ENCODE measurements around the gene CCNA2.
A peak's percentile ranks its signal among the peaks of the same experiment; 100 is the strongest.

Gene CCNA2

GRCh38 chr4:121823505-121824170 lies at the start of gene CCNA2:
CCNA2 (minus strand) TSS chr4:121823883; CDS start chr4:121823628, 255 bp downstream.
- DNase-seq, result peak; percentile 98

DNA sequence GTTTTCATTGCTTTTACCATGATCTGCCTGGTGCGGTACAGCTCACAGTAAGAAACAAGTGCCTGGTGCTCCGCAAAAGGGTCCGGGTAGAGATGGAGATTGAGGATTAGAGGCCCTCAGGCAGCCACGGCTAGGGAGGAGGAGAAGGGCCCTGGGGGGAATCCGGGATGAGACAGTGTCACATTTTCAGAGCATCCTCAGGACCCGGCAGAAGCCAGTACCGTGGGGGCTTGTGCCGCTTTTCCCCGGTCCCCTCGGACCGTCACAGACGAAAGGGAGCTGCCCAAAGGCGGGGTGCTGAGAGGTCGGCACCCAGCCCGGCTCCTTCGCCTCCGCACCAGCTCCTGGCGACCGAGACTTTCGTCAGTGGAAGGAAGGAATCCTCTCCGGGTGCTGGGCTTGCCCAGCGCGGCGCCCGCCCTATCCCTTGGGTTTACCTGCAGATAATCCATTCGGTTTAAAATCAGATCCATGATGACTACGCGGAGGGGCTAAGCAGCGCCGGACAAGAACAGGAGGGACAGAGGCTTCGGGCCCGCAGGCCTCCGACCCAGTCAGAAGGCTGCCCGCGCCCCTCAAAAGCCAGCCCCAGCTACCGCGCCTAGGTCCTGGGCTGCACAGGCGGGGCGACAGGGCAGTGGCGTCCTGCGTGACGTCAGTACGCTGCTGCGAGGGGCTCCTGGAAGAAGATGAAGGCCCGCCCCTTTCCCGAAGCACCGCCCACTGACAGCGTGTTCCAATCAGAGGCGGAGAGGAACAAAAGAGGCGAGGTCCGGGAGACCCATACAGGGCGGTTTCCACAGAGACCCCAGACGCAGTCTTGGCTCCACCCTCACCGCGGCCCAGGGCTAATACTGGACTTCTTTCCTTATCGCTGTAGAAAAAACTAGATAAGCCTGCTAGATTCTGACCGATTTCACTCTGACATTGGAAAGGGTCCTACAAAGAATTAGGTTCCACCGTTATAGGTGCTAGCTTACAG lies 46.4 kb upstream of the CCNA2 start, which contains the start of gene BBS7:
Gene BBS7 (minus strand): TSS at position 634 of the 982 bp plus-strand sequence. CDS start 161 bp downstream, at position 473.
- peak; percentile 97 for DNase-seq

GRCh38 chr4:121863799-121864198 lies 40.1 kb upstream of the CCNA2 start:
- DNase-seq, result no peak

GRCh38 chr4:121861426-121861825 lies 37.7 kb upstream of the CCNA2 start:
- peak; percentile 21 for DNase-seq

- DNase-seq, result no peak
Observed at GRCh38 chr4:121860121-121860520, 36.4 kb upstream of the CCNA2 start.

DNA sequence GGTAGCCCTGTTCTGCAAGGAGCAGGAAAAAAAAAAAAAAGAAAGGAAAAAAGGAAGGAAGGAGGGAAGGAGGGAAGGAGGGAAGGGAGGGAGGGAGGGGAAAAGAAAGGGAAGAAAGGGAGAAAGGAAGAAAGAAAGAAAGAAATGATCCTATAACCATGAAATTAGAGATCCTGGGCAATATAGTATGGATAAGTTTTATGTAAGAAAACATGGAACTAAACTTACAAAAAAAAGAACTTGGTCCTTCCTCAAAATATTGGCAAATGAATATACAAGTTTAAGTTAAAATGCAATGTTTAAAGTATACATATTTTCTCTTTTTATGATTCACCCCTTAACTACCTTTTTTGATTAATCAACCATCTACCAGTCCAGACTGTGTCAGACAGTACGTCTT lies 27.7 kb upstream of the CCNA2 start:
- no peak for DNase-seq

GRCh38 chr4:121846662-121847061 lies 23.0 kb upstream of the CCNA2 start:
- no peak for DNase-seq

DNA sequence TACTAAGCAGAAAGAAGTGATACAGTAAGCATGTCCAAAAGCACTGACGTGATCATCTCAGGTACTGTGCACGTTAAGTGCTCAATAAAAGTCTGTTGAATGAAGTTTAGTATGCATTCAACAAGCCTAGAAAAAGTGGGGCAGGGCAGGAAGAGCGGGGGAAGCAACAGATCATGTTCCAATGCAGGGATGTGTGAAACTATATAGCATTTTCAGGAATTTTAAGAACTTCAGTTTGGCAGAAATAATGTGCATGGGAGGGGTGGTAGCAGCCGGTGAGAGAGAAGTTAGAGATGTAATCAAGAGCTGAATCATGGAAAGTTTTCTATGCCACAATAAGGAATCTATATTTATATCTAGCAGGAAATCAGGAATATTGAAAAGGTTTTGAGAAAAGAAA lies 19.2 kb upstream of the CCNA2 start:
- no peak for DNase-seq

GRCh38 chr4:121838136-121838535 lies 14.5 kb upstream of the CCNA2 start:
- no peak for DNase-seq

GRCh38 chr4:121829511-121829910 lies 5.8 kb upstream of the CCNA2 start:
- no peak for DNase-seq

- peak; percentile 30 for DNase-seq
Observed at GRCh38 chr4:121827853-121828252, 4.2 kb upstream of the CCNA2 start.

DNA sequence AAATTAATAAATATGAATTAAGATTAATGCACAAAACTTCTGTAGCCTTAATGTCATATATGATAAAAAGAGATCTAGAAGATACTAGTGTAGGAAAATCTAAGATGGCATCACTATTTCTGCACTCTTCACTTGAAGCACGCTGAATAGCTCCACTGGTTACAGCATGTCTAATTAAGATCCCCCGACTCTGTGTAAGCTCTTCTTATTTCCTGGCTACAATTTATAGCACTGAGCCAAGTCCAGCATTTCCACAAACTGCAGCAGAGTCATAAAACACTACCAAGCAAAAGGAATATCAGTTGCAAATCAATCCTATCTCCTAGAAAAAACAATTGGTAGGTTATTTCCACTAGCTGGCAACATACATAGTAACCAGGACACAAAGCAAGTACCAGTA lies 1.3 kb upstream of the CCNA2 start:
- DNase-seq, result no peak

DNA sequence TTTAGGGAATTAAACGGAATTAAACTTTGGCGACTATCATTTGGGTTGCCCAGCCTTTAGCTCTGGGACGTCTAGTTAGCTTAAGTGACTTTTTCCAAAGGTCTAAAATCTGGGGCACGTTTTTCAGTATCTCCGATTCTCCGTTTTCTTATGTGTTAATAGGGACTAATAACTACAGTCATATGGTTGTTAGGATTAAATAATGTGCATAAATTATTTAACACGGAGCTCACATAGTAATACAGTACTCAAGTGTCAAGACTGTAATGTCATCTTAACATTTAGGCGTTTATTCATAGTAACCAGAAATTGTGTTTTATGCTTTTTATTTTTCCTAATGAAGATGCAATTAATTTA lies 466 bp upstream of the CCNA2 start:
- DNase-seq, result no peak

DNA sequence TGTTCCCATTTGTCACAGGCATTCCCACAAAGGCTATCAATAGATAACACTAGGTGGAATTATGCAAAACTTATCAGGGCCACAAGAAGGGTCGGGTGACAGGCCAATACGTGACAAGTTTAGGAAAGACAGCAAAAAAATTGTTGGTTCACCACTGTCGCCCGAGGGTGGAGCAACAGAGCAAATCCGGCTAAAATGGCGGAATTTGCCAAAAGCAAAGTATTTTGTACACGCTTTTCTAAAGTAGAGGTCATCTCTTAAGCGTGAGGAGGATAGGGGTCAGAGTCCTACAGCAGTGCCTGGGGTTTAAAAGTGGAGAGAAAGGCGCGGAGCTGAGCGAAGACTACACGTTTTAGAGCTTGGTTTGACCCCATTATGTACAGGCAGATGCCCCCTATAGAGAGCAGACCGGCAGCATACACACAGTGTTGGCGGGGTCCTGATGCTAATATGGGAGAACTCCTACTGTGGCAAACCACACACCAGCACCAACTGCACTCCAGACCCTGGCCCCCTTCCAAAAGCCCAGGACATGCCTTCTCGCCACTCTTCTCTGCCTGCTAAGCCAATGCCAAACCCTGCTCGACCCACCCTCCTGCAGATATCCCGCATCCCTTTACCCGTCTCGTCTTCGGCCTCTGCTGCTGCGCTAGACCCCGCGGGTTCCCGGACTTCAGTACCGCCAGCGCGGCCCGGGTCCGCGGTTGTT lies 733 bp downstream of the CCNA2 start:
- peak; percentile 88 for DNase-seq

DNA sequence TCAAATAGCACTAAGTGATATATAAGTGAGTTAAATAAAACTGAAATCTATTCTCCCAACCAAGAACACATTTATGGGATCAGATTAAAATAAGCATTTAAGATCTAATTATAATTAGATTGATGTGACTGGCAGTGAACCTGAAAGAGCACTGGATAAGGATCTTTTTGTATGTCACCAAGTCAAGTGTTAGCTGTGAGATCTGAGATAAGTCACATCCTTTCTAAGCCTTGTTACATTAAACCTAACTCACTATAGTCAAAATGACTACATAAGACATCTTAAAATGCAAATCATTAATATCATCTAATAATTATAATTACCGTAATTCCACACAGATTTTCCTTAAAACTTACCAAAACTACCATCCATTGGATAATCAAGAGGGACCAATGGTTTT lies 1.6 kb downstream of the CCNA2 start:
- no peak for DNase-seq

DNA sequence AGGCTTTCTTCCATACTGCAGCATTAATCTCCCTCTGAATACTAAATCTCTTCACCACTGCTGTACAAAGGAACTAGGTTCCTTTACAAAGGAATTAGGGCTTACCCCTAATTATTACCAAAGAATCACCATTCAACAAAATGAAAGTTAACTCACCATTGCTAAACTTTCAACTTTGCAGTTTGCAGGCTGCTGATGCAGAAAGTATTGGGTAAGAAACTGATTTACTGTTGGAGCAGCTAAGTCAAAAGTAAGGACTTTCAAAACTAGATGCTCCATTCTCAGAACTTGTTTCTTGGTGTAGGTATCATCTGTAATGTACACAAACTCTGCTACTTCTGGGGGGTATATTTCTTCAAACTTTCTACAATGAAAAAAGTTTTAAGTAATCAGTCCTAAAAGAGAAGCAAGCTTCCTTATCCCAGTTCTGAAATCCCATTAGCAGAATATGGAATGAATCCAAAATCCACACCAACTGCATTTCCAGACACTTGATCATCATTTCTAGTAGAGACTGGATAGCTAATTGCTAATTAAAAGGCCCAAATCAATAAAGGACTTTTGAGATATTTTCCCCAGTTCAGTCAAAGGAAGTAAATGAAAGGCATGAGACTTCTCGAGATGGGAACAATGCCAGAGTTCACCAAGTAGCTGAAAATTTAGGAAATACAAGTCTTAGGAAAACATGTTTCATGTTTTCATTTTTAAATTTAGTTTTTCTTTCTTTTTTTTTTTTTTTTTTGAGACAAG lies 4.3 kb downstream of the CCNA2 start:
- no peak for DNase-seq

DNA sequence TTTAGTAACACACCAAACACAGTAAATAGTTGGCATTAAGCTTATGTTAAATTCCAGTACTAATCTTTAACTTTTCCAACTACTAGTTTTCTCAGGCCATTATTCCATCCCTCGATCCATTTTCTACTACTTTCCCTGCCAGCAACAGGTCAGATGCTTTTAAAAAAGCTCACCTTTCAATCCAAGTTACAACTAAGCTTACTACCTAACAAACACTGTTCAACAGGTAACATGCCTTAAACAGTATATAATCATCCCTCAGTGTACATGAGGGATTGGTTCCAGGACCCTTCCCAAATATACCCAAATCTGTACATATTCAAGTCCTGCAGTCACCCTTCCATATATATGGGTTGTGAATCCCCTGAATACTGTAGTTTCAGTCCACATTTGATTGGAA lies 5.5 kb downstream of the CCNA2 start:
- no peak for DNase-seq

DNA sequence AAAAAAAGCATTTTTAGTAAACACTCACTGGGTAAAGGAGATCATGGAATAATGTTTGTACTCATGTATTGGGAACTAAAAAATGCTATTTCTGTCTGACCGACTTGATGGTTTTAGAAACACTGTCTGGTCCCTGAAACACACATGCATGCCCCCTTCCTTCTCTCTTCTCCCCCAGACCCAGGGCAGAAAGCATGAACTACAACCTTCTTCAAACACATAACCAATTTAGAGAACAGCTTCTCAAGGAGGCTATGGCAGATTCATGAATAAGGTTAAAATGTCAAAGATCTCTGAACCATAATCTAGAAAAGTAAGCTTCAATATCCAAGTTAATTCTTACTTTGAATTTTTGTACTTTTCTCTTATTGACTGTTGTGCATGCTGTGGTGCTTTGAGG lies 6.0 kb downstream of the CCNA2 start:
- no peak for DNase-seq

- DNase-seq, result no peak
Observed at GRCh38 chr4:121817006-121817405, 6.7 kb downstream of the CCNA2 start.

DNA sequence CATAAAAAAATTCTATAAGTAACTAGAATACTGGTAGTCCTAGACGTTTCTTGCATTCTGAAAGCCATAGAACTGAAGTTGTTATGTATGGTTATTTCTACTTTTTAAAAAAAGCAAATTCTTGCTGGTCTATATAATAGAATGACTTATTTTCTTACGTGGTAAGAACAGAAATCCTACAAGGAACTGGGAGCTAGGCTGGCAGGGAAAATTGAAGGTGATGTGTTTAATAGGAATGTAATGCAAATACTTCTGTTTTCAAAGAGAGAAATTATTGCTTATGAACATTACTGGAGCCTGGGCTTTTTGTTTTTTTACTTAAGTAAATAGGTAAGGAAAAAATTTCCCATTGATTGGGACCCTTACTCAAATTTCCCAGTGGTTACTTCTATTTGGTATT lies 8.9 kb downstream of the CCNA2 start:
- DNase-seq, result no peak

- no peak for DNase-seq
Observed at GRCh38 chr4:121811122-121811521, 12.6 kb downstream of the CCNA2 start.

GRCh38 chr4:121806411-121806810 lies 17.3 kb downstream of the CCNA2 start:
- DNase-seq, result no peak

- DNase-seq, result no peak
Observed at GRCh38 chr4:121801715-121802075, 22.0 kb downstream of the CCNA2 start.
